Stimulated activated CD8-positive, alpha-beta memory T cell treated with anti-CD3 and anti-CD28 coated beads, Interleukin-12 subunit alpha, Interleukin-12 subunit beta, amount 100 ng/mL, for 24 hours (primary cell): ENCODE measurements around the gene ABCC11.

Experiments
- DNase-seq: peaks from one replicate; pipeline ENCODE4 v3.0.0-alpha.2; 2020; ENCODE audit errors: extremely low read depth

ABCC11 gene

DNA sequence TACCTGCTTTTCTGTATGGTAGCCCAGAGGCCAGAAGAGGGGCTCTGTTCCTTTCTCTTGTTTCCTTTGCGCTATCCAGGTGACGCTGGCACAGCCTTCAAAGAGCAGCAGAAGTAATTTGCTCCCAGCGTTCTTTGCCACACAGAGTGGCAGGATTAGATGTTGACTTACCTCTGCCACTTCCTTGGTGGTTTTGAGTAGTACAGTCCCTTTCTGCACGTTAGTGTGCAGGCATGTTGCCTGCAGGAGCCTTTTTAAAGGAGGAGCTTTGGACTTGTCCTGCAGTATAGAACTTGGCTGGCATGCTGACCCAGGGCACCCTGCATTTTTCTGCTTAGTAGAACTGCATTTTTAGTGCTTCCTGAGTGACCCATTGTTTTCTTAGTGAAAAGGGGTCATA, at the start of gene ABCC11:
TSS of gene ABCC11 (minus strand) at position 229 of the 400 bp plus-strand sequence. CDS start 15,618 bp downstream, outside the sequence.
- DNase-seq = no peak

DNA sequence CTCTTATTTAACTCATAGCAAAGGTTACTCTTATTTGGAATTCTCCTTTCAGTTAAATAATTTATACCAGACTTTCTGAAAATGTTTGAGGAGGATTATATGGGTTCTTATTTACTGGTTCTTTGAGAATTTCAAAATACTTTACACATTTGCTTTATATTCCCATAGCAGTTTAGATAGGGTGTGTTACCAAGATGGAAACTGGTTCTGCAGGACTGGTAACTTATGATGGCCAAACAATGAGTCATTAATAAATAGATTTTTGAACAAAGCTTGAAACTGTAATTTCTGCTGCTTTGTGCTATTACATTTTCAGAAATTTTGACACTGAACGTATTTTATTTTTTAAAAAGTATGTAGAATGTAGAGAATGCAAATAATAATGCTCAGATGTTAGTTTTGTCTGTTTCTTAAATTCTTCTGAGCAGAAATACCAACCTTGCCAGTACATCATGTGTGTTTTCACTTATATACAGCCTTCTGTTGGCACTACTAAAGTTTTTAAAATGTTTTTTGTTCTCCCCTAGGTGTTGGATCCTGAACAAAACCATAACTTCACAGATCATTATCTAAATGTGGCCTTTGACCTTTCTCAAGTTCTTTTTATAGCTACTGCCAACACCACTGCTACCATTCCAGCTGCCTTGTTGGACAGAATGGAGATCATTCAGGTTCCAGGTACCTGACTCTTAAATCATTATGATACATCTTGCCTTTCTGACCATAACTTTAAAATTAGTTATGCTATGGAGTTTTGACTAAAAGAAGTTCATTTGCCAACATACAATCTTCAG, 48.3 kb upstream of the ABCC11 start:
- DNase-seq = no peak

GRCh38 chr16:48294724-48295123, 47.4 kb upstream of the ABCC11 start:
- DNase-seq = no peak

DNA sequence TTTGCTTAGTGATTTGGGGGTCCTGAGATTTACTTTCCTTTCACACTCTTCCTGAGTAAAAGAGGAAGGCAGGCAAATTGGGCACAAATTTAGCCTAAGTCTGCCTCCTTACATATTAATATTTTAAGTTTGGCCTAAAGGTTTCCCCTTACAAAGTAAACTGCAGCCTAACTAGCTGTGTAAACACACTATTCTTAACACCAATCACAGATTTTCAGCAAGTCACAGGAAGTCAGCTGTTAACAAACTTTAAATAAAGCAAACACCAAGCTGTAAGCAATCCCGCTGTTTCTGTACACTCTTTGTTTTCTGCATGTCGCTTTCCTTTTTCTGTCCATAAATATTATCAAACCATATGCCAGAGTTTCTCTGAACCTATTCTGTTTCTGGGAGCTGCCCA, 45.1 kb upstream of the ABCC11 start:
- DNase-seq = no peak

- no peak for DNase-seq
Measured at GRCh38 chr16:48291754-48292153, 44.4 kb upstream of the ABCC11 start.

DNA sequence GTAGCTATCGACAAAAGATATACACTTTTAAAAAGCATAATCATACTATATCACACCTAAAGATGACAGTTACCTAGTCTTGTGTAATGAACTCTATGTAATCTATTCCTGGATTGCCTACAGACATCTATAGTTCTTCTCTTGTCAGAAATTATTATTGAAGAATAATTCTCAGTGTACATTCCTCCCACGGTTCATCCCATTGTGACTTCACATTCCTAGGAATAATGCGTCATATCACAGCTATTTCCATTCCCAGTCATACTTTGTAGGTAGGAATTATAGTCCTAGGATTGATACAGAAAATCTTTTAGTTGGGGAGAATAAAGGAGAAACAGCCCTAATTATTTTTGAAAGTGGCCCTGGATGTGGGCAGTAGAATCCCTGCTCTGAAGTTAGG, 44.0 kb upstream of the ABCC11 start:
- no peak for DNase-seq

GRCh38 chr16:48287239-48287638, 39.9 kb upstream of the ABCC11 start:
- DNase-seq = no peak

DNA sequence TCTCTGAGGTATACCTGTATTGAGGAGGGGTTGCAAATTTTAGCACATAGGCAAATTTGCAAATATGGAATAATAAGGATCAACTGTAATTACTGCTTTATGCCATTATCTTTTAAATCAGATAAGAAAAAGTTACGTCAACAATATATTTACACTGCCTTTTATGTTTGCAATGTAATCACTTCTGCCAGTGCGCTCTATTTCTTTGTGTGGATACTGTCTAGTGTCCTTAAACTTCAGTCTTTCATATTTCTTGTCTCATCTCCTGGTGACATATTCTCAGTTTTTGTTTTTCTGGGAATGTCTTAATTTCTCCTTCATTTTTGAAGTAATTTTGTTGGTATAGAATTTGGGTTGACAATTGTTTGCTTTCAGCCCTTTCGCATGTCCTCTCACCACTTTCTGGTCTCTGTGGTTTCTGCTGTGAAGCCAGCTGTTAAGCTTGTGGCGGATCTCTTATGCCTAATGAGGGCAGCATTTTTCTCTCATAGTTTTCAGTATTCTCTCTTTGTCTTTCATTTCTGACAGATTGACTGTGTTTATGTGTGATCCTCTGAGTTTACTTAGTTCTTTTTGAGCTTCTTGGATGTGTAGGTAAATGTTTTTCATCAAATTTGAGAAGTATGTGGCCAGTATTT, 37.6 kb upstream of the ABCC11 start:
- DNase-seq = no peak

GRCh38 chr16:48282636-48283263, 35.4 kb upstream of the ABCC11 start:
- no peak for DNase-seq

DNA sequence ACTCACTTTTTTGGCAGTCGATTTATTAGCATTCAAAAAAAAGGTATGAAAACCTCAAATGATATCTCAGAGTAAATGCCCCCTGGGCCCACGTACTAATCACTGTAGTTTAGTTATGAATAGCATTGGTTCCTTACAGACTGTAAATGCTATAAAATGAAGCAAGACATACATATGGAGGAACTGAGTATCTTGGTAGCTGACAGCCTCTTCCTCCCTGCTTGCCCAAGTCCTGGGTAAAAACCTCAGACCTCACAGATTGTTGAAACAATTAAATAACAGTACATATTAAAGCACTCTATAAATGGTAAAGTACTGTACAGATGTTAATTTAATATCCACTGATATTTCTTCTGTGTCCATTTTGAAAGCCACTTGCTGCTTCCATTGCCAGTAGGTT, 33.2 kb upstream of the ABCC11 start:
- DNase-seq = no peak

DNA sequence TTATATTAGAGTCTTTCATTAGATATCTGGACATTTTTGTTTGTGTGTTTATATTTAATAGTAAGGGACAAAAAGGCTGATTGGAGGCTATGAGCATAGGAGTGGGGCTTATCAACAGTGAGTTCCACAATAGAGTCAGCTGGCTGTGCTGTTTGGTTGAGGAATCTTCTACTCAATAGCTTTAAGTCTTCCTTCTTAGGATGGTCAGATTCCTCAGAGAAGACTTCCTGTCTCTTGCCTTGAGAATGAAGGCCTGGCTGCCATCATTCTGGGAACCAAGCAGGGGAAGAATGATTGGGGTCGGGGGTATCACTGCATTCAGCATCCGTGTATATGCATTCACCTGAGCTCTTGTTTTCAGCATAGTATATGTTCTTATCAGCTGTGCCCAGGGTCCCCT, 31.9 kb upstream of the ABCC11 start:
- DNase-seq = no peak

GRCh38 chr16:48277158-48277557, 29.8 kb upstream of the ABCC11 start:
- DNase-seq = no peak

GRCh38 chr16:48276102-48276501, 28.8 kb upstream of the ABCC11 start:
- no peak for DNase-seq

- DNase-seq = no peak
Measured at GRCh38 chr16:48274476-48274875, 27.1 kb upstream of the ABCC11 start.

GRCh38 chr16:48272837-48273421, 25.6 kb upstream of the ABCC11 start:
- DNase-seq = no peak

GRCh38 chr16:48271728-48272127, 24.4 kb upstream of the ABCC11 start:
- DNase-seq = no peak

DNA sequence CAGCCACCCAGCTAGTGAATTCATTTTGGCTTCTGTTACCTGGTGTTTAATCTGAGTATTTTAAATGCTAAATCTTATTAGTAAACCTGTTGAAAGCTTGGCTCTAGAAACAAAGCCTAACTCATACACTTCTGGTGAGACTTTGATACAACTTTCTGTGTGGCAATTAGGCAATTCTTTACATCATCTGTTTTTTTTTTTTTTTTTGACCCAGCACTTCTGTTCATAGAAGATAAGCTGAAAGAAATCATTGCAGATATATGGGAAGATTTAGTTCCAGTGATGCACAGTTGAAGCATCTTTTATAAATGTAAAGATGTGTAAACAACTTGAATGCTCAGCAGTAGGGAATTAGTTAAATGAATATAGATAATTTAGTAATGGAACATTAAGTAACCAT, 21.7 kb upstream of the ABCC11 start:
- DNase-seq = no peak

DNA sequence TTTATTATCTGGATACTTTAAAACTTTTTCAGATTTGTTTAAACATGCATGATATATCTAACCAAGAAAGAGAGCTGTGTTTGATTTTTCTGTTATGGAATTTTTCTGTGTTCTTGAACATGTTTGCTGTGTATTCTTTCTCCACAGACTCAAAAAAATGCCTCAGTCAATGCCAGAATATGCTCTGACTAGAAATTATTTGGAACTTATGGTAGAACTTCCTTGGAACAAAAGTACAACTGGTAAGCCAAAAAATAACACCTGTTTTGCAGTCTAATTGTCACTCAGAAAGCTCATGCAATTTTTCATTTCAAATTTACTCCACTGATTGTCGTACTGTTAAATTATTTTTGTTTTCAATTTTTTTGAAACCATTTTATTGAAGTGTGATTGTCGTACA, 15.3 kb upstream of the ABCC11 start:
- DNase-seq = no peak

DNA sequence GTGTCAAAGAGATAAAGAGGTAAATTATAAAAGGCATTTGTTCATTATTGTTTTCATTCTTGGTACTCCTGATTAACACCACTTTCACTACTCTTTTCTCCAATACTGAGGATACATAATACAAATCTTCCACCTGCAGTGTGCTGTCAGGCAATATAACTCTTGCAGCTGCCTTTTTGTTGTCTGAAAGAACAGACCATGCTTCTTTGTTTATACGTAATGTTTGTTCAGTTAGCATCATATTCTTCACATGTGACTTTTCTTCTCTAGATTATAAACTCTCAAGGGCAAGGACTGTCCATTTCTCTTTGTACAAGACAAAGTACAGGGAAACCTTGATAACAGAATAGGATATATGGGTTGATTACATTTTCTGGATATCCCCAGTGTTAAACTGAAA, 14.2 kb upstream of the ABCC11 start:
- no peak for DNase-seq

GRCh38 chr16:48256579-48257177, 9.3 kb upstream of the ABCC11 start:
- no peak for DNase-seq

- DNase-seq = no peak
Measured at GRCh38 chr16:48252013-48252412, 4.7 kb upstream of the ABCC11 start.
